Measurements from ENCODE around the gene RASL11A.
"Not testable (repeated sequence)": the region's sequence is repeated elsewhere in the genome, so short reads cannot be mapped to it uniquely, and the experiment has no call there.

The RASL11A gene

GRCh38 chr13:27302643-27303262 is 32.1 kb downstream of the RASL11A start:
- no peak for DNase-seq

GRCh38 chr13:27304099-27304498 is 33.5 kb downstream of the RASL11A start:
- no peak for DNase-seq

GRCh38 chr13:27304611-27305010 is 34.0 kb downstream of the RASL11A start:
- DNase-seq, result no peak

- DNase-seq, result peak in 1 of 3 experiments; percentile 5
These were observed 35.7 kb downstream of the RASL11A start for GRCh38 chr13:27306364-27306763.

- no peak for DNase-seq
These were observed 38.3 kb downstream of the RASL11A start for GRCh38 chr13:27308941-27309340.

GRCh38 chr13:27309401-27309958 is 38.9 kb downstream of the RASL11A start:
- no peak for DNase-seq

GRCh38 chr13:27309967-27310598 is 39.5 kb downstream of the RASL11A start:
- no peak for DNase-seq

GRCh38 chr13:27310946-27311345 is 40.3 kb downstream of the RASL11A start:
- peak in 1 of 3 experiments; percentile 34 for DNase-seq

- no peak for DNase-seq
These were observed 41.0 kb downstream of the RASL11A start for GRCh38 chr13:27311518-27312210.

- no peak for DNase-seq
These were observed 43.1 kb downstream of the RASL11A start for GRCh38 chr13:27313770-27314169.

GRCh38 chr13:27319404-27319803 is 48.8 kb downstream of the RASL11A start:
- DNase-seq, result no peak

GRCh38 chr13:27321468-27322431 is 51.1 kb downstream of the RASL11A start:
- DNase-seq, result no peak

- not testable (repeated sequence) for DNase-seq
These were observed 51.8 kb downstream of the RASL11A start for GRCh38 chr13:27322443-27322842.

Data from NCI-H1417 (cell line).